Upper lobe of right lung (tissue), 1 donor: Measurements from ENCODE around the gene SREK1IP1. TPM values are rescaled to one million over a fixed set of nuclear protein-coding genes. Genes with fewer than 3 reads are reported as not detected.

ENCODE experiments used
- ATAC-seq: fragments of 200-7000 bp; cut with Tn5 transposase; one replicate; pipeline ENCODE4 v1.9.1; 2020; ENCODE audit warnings: mild to moderate bottlenecking, moderate library complexity
- DNase-seq: peaks from one replicate; pipeline ENCODE4 v3.0.0-alpha.2; 2020
- H3K27ac ChIP-seq: fragments of 200-600 bp; one replicate; pipeline ENCODE4 v1.8.0; 2022
- H3K27me3 ChIP-seq: fragments of 200-600 bp; one replicate; pipeline ENCODE4 v1.8.0; 2022; ENCODE audit warnings: mild to moderate bottlenecking
- H3K36me3 ChIP-seq: fragments of 200-600 bp; one replicate; pipeline ENCODE4 v1.8.0; 2022
- H3K4me1 ChIP-seq: fragments of 200-600 bp; one replicate; pipeline ENCODE4 v1.8.0; 2022
- H3K4me3 ChIP-seq: fragments of 200-600 bp; one replicate; pipeline ENCODE4 v1.8.0; 2022; ENCODE audit warnings: mild to moderate bottlenecking
- H3K9me3 ChIP-seq: fragments of 200-600 bp; one replicate; pipeline ENCODE4 v1.8.0; 2022
- CTCF ChIP-seq: fragments of 200-600 bp; IDR thresholded peaks from one replicate; pipeline ENCODE4 v1.8.0; 2022; ENCODE audit warnings: antibody characterized with exemption
- intact Hi-C: fragments of 100-400 bp; cut with DNase I; formaldehyde crosslinking; loops from one replicate; pipeline ENCODE4 v1.11.0; 2022
- long read RNA-seq: library from polyadenylated mRNA; unstranded; transcript quantifications from one replicate; pipeline ENCODE4 v2.0.0, GENCODE V29; 2021
- total RNA-seq: library from RNA; stranded (reverse); fragmentation: NEBNext Ultra II Directional; extraction: Animal tissue kit (Norgen Biotek cat#: 25700); gene quantifications from one replicate; pipeline ENCODE4 v1.2.1, GENCODE V29; 2021
- donor health status: DM: no; HTN: yes; CAD: no; lungs with severe emphysema.

Gene SREK1IP1
- total RNA-seq, result 22.1 TPM
- long read RNA-seq, full-length matches to known transcripts, result 12 of 17 reads
- long read RNA-seq, partial matches to known transcripts, result 2 of 17 reads
- long read RNA-seq, other reads (novel, unspliced or antisense), result 3 of 17 reads

- Histone ChIP-seq H3K4me3 (peak within 1 kb of the TSS; percentile 71), H3K27ac (peak within 1 kb of the TSS; percentile 95), H3K9me3 (no peaks in the 10 kb centered on the region), H3K36me3 (peaks cover 12% of the 10 kb centered on the region), H3K4me1 (peaks cover 35% of the 10 kb centered on the region), H3K27me3 (no peaks in the 10 kb centered on the region)
- ATAC-seq, result peak; percentile 99
- DNase-seq, result peak; percentile 89
- peak; percentile 27 for TF ChIP-seq CTCF
- intact Hi-C loops, result no loop called here
These were observed at the start of gene SREK1IP1, which contains the start of gene CWC27 for GRCh38 chr5:64768358-64769312. Gene SREK1IP1, minus strand, starts transcription at chr5:64768691. Its CDS starts 174 bp downstream, at chr5:64768517. Gene CWC27, plus strand, starts transcription at chr5:64768930. Its CDS starts 217 bp downstream, at chr5:64769147.

- Histone ChIP-seq H3K36me3 (no peaks in the 10 kb centered on the region), H3K27me3 (no peaks in the 10 kb centered on the region), H3K4me3 (no peak overlapping the region), H3K4me1 (no peaks in the 10 kb centered on the region), H3K27ac (no peak overlapping the region), H3K9me3 (no peaks in the 10 kb centered on the region)
- intact Hi-C loops, result loop anchor here (10.0 kb wide), 1 partner anchor 667 kb away; the partner anchor contains the start of gene ADAMTS6
- DNase-seq, result no peak
- no peak for ATAC-seq
- no peak for TF ChIP-seq CTCF
These were observed 49.8 kb upstream of the SREK1IP1 start for GRCh38 chr5:64818245-64818644.

- ATAC-seq (no peak), DNase-seq (no peak)
- intact Hi-C loops, result loop anchor here (10.0 kb wide), 1 partner anchor 671 kb away; the partner anchor contains the start of gene ADAMTS6
- no peaks in the 10 kb centered on the region for H3K36me3 ChIP-seq
- H3K4me1 ChIP-seq, result no peaks in the 10 kb centered on the region
- H3K4me3 ChIP-seq, result no peak overlapping the region
- no peak overlapping the region for H3K27ac ChIP-seq
- no peak for TF ChIP-seq CTCF
- H3K27me3 ChIP-seq, result no peaks in the 10 kb centered on the region
- no peaks in the 10 kb centered on the region for H3K9me3 ChIP-seq
These were observed 45.6 kb upstream of the SREK1IP1 start for GRCh38 chr5:64814073-64814472.

- DNase-seq (no peak), ATAC-seq (peak; percentile 46)
- no peaks in the 10 kb centered on the region for H3K9me3 ChIP-seq
- no peaks in the 10 kb centered on the region for H3K36me3 ChIP-seq
- no peaks in the 10 kb centered on the region for H3K4me1 ChIP-seq
- intact Hi-C loops, result loop anchor here (10.0 kb wide), 1 partner anchor 674 kb away; the partner anchor contains the start of gene ADAMTS6
- peak; percentile 69 for TF ChIP-seq CTCF
- no peak overlapping the region for H3K27ac ChIP-seq
- no peak overlapping the region for H3K4me3 ChIP-seq
- no peaks in the 10 kb centered on the region for H3K27me3 ChIP-seq
These were observed 42.7 kb upstream of the SREK1IP1 start for GRCh38 chr5:64811050-64811640.

- no peaks in the 10 kb centered on the region for H3K4me1 ChIP-seq
- H3K27ac ChIP-seq, result peak overlapping the region; percentile 49
- intact Hi-C loops, result no loop called here
- H3K36me3 ChIP-seq, result peaks cover 23% of the 10 kb centered on the region
- no peaks in the 10 kb centered on the region for H3K27me3 ChIP-seq
- peak; percentile 87 for ATAC-seq
- peak overlapping the region; percentile 12 for H3K4me3 ChIP-seq
- no peak for DNase-seq
- TF ChIP-seq CTCF, result no peak
- H3K9me3 ChIP-seq, result no peaks in the 10 kb centered on the region
These were observed 39.0 kb upstream of the SREK1IP1 start for GRCh38 chr5:64807520-64807919.
